GM10847 (cell line): Measurements from ENCODE around the gene MACC1.

ENCODE experiments used
- POLR2A ChIP-seq: IDR thresholded peaks from 2 replicates; pipeline ENCODE4 v1.6.1; 2011; ENCODE audit not compliant: insufficient read length; ENCODE audit errors: extremely low read depth

The MACC1 gene

GRCh38 chr7:20237464-20238193, 20.4 kb upstream of the MACC1 start:
- TF ChIP-seq POLR2A = no peak

DNA sequence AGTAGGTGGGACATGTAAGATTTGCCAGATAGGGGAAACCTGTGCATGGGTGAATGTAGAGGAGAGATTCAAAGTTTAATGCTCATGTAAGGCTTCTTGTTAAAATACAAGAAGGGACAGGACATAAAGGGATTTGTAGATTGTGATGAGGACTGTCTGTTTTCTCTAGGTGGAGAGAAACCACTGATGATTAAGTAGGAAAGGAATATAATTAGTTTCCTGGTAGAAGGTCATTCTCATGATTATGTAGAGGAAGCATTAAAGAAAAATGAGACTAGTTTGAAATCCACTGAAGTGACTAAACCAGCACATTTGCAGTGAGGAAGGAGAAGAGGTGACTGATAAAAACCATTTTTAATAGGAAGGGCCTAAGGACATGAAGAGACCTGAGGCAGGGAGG, 19.6 kb upstream of the MACC1 start:
- TF ChIP-seq POLR2A = no peak

DNA sequence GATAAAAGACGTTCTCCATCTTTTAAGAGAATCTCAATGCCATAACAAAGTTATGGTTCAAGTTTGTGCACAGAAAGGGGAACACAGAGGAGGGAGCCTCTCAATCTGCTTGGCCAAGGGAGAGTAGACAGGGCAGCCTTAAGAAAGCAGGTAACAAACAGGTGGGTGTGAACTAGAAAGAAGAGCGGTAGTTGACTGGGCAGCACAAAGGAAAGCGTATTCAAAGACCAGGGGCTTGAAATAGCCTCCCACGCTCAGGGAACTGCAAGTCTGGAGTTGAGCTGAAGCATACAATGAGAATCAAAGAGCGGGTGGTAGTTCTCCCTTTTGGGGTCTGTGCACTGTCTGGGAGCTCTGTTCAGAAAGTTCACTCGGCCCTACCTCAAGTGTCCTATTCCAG, 18.9 kb upstream of the MACC1 start:
- no peak for TF ChIP-seq POLR2A

DNA sequence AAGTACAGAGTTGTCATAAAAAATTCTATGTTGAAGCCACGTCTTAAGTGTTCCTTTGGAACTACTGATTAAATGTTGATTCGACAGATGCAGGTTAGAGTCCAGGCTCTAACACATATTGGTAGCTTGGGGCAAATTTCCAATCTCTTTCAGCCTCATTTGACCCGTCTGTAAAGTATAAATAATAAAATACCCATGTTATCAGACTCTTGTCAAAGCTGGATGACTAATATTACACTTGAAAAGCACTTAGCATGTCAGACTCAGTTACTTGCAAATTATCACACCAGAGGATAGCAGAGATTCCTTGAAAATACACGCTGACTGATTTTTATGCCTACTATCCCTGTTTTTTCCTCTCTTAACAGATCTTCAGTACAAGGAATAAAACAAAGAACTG, 18.1 kb upstream of the MACC1 start:
- TF ChIP-seq POLR2A = no peak

DNA sequence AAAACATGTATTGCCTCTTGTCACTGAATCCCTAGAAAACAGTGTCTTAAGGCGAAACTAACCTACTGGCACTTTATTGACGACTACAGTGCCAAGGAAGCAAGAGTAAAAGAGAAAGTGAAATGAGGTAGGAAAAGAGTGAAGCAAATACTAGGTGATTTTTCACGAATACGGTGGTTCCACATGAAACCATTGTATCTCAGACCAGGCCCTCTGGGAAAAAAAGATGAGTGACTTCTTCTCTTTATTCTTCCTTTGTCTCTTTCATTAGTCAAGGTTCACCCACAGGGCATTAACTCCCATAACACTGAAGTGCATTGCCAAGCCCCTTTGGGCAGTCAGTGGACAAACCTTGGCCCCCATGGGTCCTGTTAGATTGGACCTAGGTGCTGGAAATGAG, 16.2 kb upstream of the MACC1 start:
- TF ChIP-seq POLR2A = no peak

- no peak for TF ChIP-seq POLR2A
Measured at GRCh38 chr7:20232848-20233247, 15.7 kb upstream of the MACC1 start.

DNA sequence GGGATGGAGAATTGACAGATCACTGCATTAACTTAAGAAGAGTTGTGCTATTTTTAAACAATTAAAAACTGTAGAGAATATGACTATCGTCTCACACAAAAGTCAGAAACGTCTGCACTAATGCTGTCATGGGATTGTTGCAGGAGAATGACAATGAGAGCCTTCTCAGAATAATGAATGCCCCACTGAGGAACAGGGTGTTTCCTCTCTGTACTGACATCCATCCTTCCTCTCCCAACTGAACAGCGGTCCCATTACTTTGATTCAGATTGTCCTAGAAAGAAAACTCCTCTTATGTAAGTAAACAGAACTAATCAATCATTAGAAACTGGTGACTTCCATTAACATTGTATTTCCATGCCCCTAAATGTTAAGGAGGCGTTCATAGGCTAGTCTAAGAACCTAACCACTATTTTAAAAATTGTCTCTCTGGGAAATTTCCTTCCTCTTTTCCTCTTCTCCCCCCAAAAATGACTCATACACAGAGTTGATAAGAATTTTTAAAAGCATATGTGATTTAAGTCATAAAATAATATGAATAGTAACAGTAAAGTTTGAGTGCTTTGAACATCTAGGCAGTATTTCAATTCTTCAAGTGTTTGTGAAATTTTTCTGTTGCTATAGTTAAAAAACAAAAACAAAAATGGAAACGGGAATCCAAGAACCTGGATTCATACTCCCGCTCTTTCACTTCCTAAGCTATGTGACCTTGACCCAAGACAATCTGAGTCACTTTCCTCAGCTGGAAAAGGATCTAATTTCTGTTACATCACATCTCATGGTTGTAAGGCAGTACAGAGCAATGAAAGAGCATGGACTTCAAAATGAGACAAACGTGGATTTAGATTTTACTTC, 12.7 kb upstream of the MACC1 start:
- TF ChIP-seq POLR2A = no peak

GRCh38 chr7:20229081-20229480, 11.9 kb upstream of the MACC1 start:
- no peak for TF ChIP-seq POLR2A

DNA sequence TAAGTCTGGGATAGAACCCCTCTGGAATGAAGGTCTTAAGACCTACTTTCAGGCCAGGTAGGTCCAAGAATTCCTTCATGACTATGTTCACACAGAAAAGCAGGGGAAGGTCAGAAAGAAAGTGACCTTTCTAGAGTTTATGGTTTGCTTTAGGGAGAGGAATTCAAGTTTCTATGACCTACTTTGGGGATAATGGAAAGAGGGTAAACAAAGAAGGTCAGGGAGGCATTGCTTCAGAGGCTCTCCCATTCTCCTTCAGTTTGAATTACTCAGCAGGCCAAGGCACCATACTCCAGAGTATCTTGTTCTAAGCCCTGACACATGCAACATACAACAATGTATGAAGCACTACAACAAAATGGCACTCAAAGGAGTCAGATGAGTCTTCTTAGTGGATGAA, 11.5 kb upstream of the MACC1 start:
- no peak for TF ChIP-seq POLR2A

DNA sequence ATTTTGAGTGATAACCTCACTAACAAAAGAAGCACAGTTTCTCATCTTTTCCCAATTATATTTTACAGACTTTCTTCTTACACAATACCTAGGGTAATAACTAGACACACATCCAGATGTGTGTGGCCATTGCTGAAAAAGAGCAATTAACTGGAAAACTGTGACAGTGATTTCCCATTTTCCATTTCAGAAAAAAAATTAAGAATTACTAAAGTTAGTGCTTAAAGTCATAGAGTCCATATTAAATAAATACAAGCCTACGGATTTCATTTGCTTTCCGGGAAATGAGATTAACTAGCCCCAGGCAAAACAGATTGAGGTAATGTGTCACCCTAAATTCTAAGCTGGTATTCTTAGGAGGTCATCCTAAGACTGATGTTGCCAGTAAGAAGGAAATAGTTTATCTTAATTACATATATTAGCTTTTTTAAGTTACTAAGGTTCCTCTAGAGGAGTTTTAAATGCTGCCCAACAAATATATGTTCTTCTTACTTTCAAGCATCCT, 10.2 kb upstream of the MACC1 start:
- no peak for TF ChIP-seq POLR2A

- no peak for TF ChIP-seq POLR2A
Measured at GRCh38 chr7:20226860-20227259, 9.7 kb upstream of the MACC1 start.

GRCh38 chr7:20225384-20225783, 8.2 kb upstream of the MACC1 start:
- no peak for TF ChIP-seq POLR2A

DNA sequence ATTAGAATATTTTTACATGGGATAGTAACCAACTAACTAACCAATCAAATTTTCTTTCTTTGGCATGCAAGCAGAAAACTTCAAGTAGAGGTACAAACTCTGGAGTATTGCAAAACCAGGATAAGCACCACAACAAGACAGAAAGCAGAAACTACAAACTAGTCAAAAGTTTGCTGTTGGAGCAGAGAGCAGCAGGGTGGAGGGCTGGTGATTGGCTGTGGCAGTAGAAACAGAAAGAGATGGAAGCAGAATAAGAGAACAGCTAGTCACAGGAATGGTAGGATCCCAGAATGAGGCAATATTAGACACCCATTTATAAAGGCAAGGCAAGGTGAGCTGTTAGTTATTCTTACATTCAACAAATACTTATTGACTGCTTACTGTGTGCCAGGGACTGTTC, 6.8 kb upstream of the MACC1 start:
- no peak for TF ChIP-seq POLR2A

DNA sequence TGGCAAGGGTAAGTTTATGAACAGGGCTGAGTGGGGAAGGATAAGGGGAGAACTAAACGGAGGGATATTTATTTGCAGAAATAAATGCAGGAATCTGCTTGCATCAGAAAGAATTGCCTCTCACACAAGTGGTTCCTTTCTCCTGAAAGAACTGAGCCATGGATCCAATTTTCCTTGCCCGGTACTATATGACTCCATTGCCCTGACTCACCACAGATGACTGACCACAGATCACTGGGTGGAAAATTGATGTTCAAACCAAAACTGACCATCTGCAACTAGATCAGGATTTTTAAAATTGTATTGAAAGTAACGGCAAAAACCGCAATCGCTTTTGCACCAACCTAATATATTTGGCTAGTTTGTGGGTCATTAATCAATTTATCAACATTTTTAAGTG, 6.2 kb upstream of the MACC1 start:
- no peak for TF ChIP-seq POLR2A

DNA sequence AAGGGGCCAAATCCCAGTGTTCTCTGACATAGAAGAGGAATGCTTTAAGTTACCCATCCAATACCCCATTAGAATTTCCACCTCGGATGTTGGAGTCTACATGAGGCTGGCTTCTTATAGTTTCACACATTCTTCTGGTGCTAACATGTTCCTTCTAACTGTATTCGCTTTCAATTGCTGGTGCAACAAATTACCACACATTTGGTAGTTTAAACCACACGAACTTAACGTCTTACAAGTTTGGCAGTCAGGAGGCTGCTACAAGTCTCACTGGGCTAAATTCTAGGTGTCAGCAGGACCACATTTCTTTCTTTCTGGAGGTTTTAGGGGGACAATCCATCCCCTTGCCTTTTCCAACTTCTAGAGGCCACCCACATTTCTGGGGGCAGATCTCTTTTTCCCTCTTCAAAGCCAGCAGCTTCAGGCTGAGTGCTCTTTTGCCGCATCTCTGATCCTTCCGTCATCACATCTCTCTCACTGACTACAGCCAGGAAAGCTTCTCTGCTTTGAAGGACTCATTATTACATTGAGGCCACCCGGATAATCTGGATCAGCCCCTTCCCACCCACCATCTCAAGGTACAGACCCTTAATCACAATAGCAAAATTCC, 5.1 kb upstream of the MACC1 start:
- TF ChIP-seq POLR2A = no peak
